ENCODE measurements around the gene MUC20. TPM values are rescaled to one million over a fixed set of nuclear protein-coding genes. Genes with fewer than 3 reads are reported as not detected.

Gene MUC20
- total and polyA plus RNA-seq, 9 of the 15 experiments (the other 6 are each of a cell fraction or from before 2014, with no cell fraction given): 0.03 to 0.23 (median 0.15) TPM; not detected in 3

- TF ChIP-seq STAT6 (CRISPR knock-in tag; IDR thresholded peaks at IDR 0.05) (no peak), SRSF7 (optimal IDR thresholded peaks at IDR 0.05; ENCODE audit: low read depth, low read length) (no peak), MLLT1 (IDR thresholded peaks at IDR 0.05) (0 out of 4 replicates have a peak, but pooled peaks of 1 of the 2 experiments have one; percentile 8), NBN (IDR thresholded peaks at IDR 0.05; ENCODE audit: low read depth) (no peak; the same call in 1 of the 2 replicates), ZNF778 (CRISPR knock-in tag; IDR thresholded peaks at IDR 0.05) (no peak), FOXP4 (CRISPR knock-in tag; IDR thresholded peaks at IDR 0.05; ENCODE audit: borderline replicate concordance) (no peak), GATAD2A (IDR thresholded peaks at IDR 0.05) (no peak), FUS (optimal IDR thresholded peaks at IDR 0.05; ENCODE audit: low read depth, low read length) (no peak), MCM3 (IDR thresholded peaks at IDR 0.05) (no peak), RNF2 (IDR thresholded peaks at IDR 0.05) (no peak), NRF1 (conservative IDR thresholded peaks at IDR 0.05 in 1 of 2, IDR thresholded peaks at IDR 0.05 in 1 of 2) (no peak), POLR2G (IDR thresholded peaks at IDR 0.05; ENCODE audit: low read depth, low read length) (no peak), NUFIP1 (IDR thresholded peaks at IDR 0.05; ENCODE audit: partially characterized antibody) (no peak), ZNF143 (CRISPR knock-in tag; IDR thresholded peaks at IDR 0.05) (no peak), ZNF695 (CRISPR knock-in tag; IDR thresholded peaks at IDR 0.05) (no peak), ARID1B (IDR thresholded peaks at IDR 0.05) (peak; percentile 32; the same call in 1 of the 2 replicates), STAT5A (IDR thresholded peaks at IDR 0.05; ENCODE audit: borderline replicate concordance, low read length) (no peak), ZBTB7A (IDR thresholded peaks at IDR 0.05; ENCODE audit: borderline replicate concordance, control insufficient read depth, low read depth, low read length) (no peak), HEY1 (CRISPR knock-in tag; IDR thresholded peaks at IDR 0.05; ENCODE audit: borderline replicate concordance) (peak; percentile 67; the same call in 1 of the 2 replicates), SUPT5H (IDR thresholded peaks at IDR 0.05) (no peak), CCNT2 (IDR thresholded peaks at IDR 0.05; ENCODE audit: borderline replicate concordance, extremely low read depth, insufficient read length, low read depth, low read length) (no peak), ZSCAN29 (IDR thresholded peaks at IDR 0.05) (no peak), SREBF2 (CRISPR knock-in tag; IDR thresholded peaks at IDR 0.05) (no peak), GTF2A2 (tag; IDR thresholded peaks at IDR 0.05) (no peak), HNRNPH1 (optimal IDR thresholded peaks at IDR 0.05; ENCODE audit: low read depth, low read length) (no peak)
Observed at GRCh38 chr3:195715134-195715533, 5.6 kb upstream of the MUC20 start (continued).
